ENCODE results near the gene SLC30A9.

- TF ChIP-seq CTCF (IDR thresholded peaks at IDR 0.05; ENCODE audit: low read length) = no peak
- no peak for TF ChIP-seq EZH2phosphoT487 (IDR thresholded peaks at IDR 0.05; ENCODE audit: low read length)
- no peak for TF ChIP-seq EZH2 (optimal IDR thresholded peaks at IDR 0.05; ENCODE audit: low read depth, low read length)
Observed at GRCh38 chr4:42133006-42133405, 142.7 kb downstream of the SLC30A9 start.

All from MM.1S (cell line).